GM12892 (cell line): ENCODE data around the gene ERFE.

Experiments used
- DNase-seq: peaks from one replicate; pipeline ENCODE4 v3.0.0; 2011; ENCODE audit not compliant: insufficient read length
- FAIRE-seq: peaks from 2 replicates; lab custom pipeline; 2011; peaks lifted over from hg19 to GRCh38; lab: Jason Lieb, UNC
- POLR2A ChIP-seq: IDR thresholded peaks from 2 replicates; pipeline ENCODE4 v1.6.1; 2011; ENCODE audit warnings: low read depth, low read length, control low read depth
- POLR2AphosphoS5 ChIP-seq: IDR thresholded peaks from 2 replicates; pipeline ENCODE4 v1.6.1; 2011; ENCODE audit warnings: low read depth, low read length, control low read depth
- TAF1 ChIP-seq: IDR thresholded peaks from 2 replicates; pipeline ENCODE4 v1.6.1; 2011; ENCODE audit warnings: low read depth, mild to moderate bottlenecking, control low read depth, low read length, borderline replicate concordance

Gene ERFE

DNA sequence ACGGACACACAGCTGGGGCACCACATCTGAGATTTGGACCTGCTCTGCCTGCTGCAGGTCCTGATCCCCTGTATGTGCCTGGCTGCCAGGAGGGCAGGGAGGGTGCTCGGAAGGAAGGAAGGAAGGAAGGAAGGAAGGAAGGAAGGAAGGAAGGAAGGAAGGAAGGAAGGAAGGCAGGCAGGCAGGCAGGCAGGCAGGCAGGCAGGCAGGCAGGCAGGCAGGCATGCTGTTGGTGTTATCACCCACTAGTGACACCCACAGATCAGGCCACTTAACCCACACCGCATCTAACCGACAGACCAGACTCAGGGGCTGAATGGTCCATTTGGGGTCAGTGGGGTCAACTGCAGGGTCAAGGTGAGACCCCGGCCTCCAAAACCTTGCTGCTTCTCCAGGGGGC, 14.5 kb upstream of the ERFE start:
- DNase-seq (no peak), FAIRE-seq (no peak)
- TF ChIP-seq POLR2AphosphoS5, result no peak
- no peak for TF ChIP-seq POLR2A
- no peak for TF ChIP-seq TAF1

DNA sequence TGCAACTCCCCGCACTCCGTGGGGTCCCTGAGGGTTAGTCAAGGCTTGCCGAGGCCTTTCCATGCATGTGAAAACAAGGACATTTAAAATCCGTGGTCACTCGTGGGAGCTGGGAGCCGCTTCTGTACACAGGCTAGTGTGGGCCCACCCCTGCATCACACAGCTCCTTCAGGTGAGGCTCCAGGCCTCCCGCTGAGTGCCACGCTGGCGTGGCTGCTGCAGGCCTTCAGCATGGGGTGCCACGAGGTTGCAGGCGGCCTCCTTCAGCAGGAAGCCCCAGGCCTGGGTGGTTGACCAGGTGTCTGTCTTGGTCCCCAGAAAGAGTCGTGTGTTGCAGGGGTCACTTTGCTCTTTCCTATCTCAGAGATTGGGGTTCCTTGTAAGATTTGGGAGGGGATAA, 13.7 kb upstream of the ERFE start:
- TF ChIP-seq TAF1, result no peak
- TF ChIP-seq POLR2AphosphoS5, result no peak
- TF ChIP-seq POLR2A, result no peak
- DNase-seq, result no peak
- FAIRE-seq, result no peak

DNA sequence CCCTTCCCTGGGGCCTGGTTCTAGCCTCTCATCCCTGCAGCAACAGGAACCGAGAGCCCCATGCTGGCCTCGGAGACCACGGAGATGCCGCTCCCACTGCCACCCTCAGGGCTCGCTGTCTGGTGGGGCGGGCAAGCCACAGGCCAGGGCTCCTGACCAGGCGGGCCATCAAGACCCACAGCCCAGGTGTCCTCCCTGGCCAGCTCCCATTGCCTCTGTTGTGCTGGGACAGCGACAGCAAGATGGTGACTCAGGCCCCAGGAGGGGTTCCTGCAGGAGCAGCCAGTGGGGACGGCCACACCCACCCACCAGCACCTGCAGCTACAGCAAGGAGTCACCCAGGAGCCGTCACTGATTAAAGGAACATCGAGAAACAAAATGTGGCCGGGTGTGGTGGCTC, 12.9 kb upstream of the ERFE start:
- FAIRE-seq, result no peak
- TF ChIP-seq POLR2A (no peak), TAF1 (no peak), POLR2AphosphoS5 (no peak)
- no peak for DNase-seq

DNA sequence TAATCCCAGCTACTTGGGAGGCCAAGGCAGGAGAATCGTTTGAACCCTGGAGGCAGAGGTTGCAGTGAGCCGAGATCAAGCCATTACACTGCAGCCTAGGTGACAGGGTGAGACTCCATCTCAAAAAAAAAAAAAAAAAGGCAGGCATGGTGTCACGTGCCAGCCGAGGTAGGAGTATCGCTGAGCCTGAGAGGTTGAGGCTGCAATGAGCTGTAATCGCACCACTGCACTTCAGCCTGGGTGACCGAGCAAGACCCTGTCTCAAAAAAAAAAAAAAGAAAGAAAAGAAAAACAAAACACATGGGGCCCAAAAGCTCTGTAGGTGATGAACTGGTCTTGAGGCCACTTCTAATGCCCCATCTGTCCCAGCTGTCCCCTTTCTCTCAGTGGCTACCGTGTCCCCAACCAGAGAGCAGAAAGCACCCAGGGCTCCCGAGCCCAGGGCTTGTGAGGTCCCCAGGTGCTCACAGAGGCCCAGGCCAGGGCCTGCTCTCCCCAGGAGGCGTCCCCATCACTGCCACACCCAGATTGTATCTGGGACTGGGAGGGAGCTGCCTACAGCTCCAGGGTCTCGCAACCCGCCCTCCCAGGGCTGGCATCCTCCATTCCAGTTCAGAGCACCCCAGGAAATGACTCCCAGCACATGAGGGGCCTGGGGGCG, 11.8 kb upstream of the ERFE start:
- TF ChIP-seq TAF1 (no peak), POLR2AphosphoS5 (no peak), POLR2A (no peak)
- FAIRE-seq (no peak), DNase-seq (no peak)

DNA sequence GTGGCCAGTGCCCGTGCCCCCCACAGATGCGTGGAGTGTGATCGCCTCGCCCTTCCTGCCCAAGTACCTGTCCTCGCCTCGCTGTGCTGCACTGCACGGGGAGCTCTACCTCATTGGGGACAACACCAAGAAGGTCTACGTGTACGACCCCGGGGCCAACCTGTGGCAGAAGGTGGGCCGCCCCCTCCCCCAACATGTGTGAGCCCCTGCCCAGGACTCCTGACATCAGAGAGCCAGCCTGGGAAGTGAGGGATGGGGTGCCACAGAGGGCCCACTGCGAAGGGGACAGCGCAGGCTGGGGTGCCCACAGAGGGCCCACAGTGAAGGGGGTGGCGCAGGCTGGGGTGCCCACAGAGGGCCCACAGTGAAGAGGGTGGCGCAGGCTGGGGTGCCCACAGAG, 9.8 kb upstream of the ERFE start:
- TF ChIP-seq POLR2A, result no peak
- TF ChIP-seq POLR2AphosphoS5, result no peak
- TF ChIP-seq TAF1, result no peak
- DNase-seq (no peak), FAIRE-seq (no peak)

DNA sequence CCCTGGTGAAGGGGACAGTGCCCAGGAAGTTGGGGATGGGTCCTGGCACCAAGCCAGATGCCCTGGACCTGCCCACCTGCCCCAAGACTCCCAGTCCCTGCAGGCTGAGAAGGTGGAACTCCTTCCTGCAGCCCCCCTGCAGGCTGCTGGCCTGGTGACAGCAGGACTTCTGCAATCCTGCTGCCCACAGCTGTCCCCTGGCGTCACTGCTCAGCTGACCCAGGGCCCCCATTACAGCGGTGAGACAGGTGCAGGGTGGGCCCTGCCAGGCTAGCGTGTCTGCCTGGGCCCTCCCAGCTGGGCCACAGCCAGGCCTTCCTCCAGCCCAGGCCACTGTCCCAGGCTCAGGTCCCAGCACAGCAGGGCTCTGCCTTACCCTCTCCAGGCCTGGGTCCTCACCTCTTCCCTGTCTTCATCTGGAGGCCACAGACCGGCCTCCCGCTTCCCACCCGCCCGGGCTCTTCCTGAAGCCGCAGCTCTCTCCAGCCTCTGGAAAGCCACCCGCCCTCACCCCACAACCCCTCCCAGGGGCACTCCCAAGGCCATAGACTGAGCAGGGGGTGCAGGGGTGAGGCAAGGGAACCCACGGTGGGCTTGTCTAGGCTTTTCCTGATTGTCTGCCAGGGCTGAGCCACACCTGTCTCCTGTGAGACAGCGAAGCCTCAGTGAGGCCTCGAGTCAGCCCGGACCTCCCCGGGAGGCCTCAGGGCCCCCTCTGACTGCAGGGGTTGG, 8.8 kb upstream of the ERFE start:
- FAIRE-seq (no peak), DNase-seq (no peak)
- TF ChIP-seq TAF1 (no peak), POLR2AphosphoS5 (no peak), POLR2A (no peak)

DNA sequence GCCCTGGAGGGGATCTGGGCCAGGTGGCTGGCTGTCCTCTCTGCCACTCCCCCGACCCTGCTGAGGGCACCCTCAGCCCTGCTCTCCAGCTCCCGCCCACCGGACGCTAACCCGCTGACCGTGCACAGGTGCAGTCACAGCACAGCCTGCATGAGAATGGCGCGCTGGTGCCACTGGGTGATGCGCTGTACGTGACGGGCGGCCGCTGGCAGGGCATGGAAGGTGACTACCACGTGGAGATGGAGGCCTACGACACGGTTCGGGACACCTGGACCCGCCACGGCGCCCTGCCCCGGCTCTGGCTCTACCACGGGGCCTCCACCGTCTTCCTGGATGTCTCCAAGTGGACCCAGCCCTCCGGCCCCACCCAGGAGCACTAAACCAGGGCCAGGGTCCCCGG, 8.1 kb upstream of the ERFE start:
- DNase-seq, result no peak
- FAIRE-seq, result no peak
- no peak for TF ChIP-seq TAF1
- no peak for TF ChIP-seq POLR2AphosphoS5
- TF ChIP-seq POLR2A, result no peak

DNA sequence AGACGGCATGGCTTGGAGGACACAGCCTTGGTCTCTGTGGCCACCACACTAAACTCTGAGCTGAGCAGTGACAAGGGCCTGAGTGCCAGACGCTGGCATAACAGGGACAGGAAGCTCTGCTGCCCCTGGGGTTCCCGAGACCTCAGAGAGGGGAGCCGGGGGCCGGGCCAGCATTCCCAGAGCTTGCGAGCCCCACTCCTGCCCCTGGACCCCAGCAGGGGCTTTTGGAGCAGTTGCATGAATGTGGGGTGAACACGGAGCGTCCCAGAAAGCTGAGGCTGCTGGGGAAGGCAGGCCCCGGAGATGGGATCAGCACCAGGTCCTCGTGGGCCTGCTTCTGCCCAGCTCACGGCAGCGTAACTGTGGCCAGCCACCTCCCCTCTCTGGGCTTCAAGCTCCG, 7.6 kb upstream of the ERFE start:
- DNase-seq, result no peak
- no peak for TF ChIP-seq POLR2A
- no peak for TF ChIP-seq POLR2AphosphoS5
- no peak for TF ChIP-seq TAF1
- no peak for FAIRE-seq

DNA sequence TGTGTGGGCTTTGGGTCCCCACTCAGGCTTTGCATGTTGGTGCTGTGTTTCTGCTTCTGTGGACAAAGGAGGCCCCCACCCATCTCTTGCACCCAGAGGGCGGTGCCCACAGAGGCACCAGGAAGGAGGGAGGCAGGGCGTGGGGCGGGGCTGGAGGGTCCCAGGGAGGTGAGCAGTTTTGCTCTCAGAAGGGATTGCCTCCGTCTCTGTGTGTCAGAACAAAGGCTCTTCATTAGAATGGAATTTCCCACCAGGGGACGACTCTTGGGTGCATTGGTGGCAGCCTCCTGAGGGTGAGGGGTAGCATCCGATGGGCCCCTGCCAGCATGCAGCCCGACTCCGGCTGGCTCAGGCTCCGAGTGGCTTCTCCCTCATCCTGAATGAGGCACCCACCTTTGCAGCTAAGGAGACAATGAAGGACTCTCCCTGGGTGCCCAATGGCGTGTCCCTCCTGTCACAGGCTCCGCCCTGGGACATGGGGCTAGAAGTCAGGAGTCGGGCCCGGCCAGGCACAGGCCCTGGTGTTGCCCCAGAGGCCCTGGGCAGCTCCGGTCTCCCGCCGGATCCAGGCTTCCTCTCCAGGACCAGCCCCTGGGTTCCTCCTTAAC, 7.0 kb upstream of the ERFE start:
- no peak for FAIRE-seq
- no peak for DNase-seq
- TF ChIP-seq POLR2AphosphoS5 (no peak), POLR2A (no peak), TAF1 (no peak)

DNA sequence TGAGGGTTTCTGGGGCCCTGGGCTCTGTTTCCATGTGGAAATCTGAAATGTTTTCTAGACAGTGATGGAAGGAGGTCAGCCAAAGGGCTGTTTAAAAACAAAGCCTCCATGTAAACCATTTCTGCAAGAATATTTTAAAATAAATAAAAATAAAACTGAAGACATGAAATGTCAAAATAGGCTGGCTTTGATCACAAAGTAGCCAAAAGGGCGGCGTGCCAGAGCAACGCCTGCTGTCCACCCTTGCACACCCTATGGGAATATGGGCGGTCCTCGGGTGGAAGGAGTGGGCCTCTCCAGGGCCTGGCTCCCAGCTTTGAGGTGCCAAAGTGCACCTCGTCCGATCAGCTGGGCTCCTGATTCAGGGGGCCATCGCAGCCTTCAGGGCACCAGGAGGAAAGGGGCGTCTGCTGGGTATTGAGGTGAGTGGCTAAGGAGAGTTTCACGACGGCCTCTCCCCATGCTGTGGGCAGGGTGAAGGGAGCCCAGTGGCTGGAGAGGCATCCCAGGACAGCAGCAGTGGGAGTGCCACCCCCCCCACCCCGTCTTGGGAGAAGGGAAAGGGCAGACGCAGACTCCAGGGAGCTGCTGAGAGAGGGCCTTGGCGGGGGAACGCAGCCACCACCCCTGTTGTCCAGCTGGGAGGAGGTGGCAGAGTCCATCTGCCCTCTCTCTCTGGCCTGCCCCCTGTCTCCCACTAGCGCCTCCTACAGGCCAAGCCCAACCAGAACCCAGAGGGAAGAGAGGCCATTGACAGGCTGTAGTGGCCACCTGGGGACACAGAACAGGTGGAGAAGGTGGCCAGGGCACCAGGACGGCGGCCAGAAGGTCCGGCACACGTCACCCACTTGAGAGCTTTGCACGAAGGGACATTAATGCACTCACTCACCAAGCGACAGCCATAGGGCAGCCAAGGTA, 5.7 kb upstream of the ERFE start:
- no peak for DNase-seq
- TF ChIP-seq TAF1, result no peak
- TF ChIP-seq POLR2AphosphoS5, result no peak
- no peak for TF ChIP-seq POLR2A
- no peak for FAIRE-seq

DNA sequence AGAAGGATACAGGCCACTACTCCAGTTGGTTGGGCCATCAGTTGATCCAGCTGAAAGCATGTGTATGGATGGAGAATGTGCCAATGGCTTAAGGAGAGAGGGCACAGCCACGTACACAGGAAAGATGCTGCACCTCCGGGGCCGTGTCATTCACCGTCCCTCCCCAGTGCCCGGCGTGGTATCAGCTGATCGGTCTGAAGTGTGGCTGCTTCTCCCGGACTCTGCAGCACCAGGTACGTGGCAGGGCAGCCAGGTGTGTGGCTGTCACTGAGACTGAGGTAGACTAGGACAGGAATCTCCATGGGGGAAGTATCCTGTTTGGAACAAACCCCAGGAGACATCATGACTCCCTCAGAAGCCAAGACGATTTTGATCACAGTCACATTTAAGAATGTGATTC, 4.2 kb upstream of the ERFE start:
- DNase-seq, result no peak
- no peak for FAIRE-seq
- TF ChIP-seq TAF1 (no peak), POLR2A (no peak)
